ENCODE results near the gene TMEM245. TPM values are rescaled to one million over a fixed set of nuclear protein-coding genes. Genes with fewer than 3 reads are reported as not detected.

The TMEM245 gene
- total and polyA plus RNA-seq, 3 experiments from 2014 or later, result 24.4 to 35.2 (median 34.4) TPM

GRCh38 chr9:109026306-109026705 is 93.4 kb downstream of the TMEM245 start:
- H3K27me3 Mint-ChIP-seq, result no peaks in the 10 kb centered on the region
- CTCF ChIA-PET, result no interaction called here
- POLR2A ChIA-PET, result no interaction called here
- Histone ChIP-seq H3K9me3 (ENCODE audit: low read length) (no peaks in the 10 kb centered on the region), H3K36me3 (ENCODE audit: insufficient read depth, low read length) (no peaks in the 10 kb centered on the region), H3K27ac (ENCODE audit: low read depth, low read length) (no peak overlapping the region), H3K4me3 (ENCODE audit: low read length) (no peak overlapping the region), H3K27me3 (ENCODE audit: insufficient read depth, low read length, poor library complexity, severe bottlenecking) (no peaks in the 10 kb centered on the region), H3K4me1 (ENCODE audit: insufficient read depth, low read length) (no peaks in the 10 kb centered on the region)
- H3K27ac Mint-ChIP-seq, result peak overlapping the region in 3 of 8 donors; percentile 14 to 47 (median 43)
- peaks cover 0 to 82% (median 8%) of the 10 kb centered on the region in 3 donors for H3K36me3 Mint-ChIP-seq
- H3K4me3 Mint-ChIP-seq, result no peak overlapping the region
- H3K9me3 Mint-ChIP-seq, result no peaks in the 10 kb centered on the region
- no peak for DNase-seq
- H3K4me1 Mint-ChIP-seq, result peaks cover 15 to 23% (median 22%) of the 10 kb centered on the region in 3 donors

GRCh38 chr9:109022873-109023272 is 96.9 kb downstream of the TMEM245 start:
- ChIA-PET POLR2A (no interaction called here), CTCF (interaction anchor here (1.8 kb wide), 1 partner anchor 9 kb away, joined by 5 read pairs; the partner anchor contains the start of gene CTNNAL1)
- Mint-ChIP-seq H3K27ac (peak overlapping the region in 4 of 8 donors; percentile 12 to 50 (median 29)), H3K4me3 (no peak overlapping the region), H3K4me1 (peaks cover 14 to 18% (median 18%) of the 10 kb centered on the region in 3 donors), H3K36me3 (peaks cover 0 to 77% (median 18%) of the 10 kb centered on the region in 3 donors), H3K27me3 (no peaks in the 10 kb centered on the region), H3K9me3 (no peaks in the 10 kb centered on the region)
- Histone ChIP-seq H3K27me3 (ENCODE audit: insufficient read depth, low read length, poor library complexity, severe bottlenecking) (no peaks in the 10 kb centered on the region), H3K4me1 (ENCODE audit: insufficient read depth, low read length) (no peaks in the 10 kb centered on the region), H3K27ac (ENCODE audit: low read depth, low read length) (no peak overlapping the region), H3K4me3 (ENCODE audit: low read length) (no peak overlapping the region), H3K36me3 (ENCODE audit: insufficient read depth, low read length) (no peaks in the 10 kb centered on the region), H3K9me3 (ENCODE audit: low read length) (no peaks in the 10 kb centered on the region)
- no peak for DNase-seq

- Histone ChIP-seq H3K27me3 (ENCODE audit: insufficient read depth, low read length, poor library complexity, severe bottlenecking) (no peaks in the 10 kb centered on the region), H3K36me3 (ENCODE audit: insufficient read depth, low read length) (no peaks in the 10 kb centered on the region), H3K27ac (ENCODE audit: low read depth, low read length) (no peak overlapping the region), H3K4me3 (ENCODE audit: low read length) (no peak overlapping the region), H3K9me3 (ENCODE audit: low read length) (no peaks in the 10 kb centered on the region), H3K4me1 (ENCODE audit: insufficient read depth, low read length) (no peaks in the 10 kb centered on the region)
- DNase-seq, result no peak
- Mint-ChIP-seq H3K36me3 (peaks cover 0 to 58% (median 14%) of the 10 kb centered on the region in 3 donors), H3K27me3 (no peaks in the 10 kb centered on the region), H3K9me3 (no peaks in the 10 kb centered on the region), H3K4me1 (peaks cover 3 to 10% (median 5%) of the 10 kb centered on the region in 3 donors), H3K27ac (peak overlapping the region in 5 of 8 donors; percentile 38 to 91 (median 73)), H3K4me3 (no peak overlapping the region)
- POLR2A ChIA-PET, result interaction anchor here (0.6 kb wide), 1 partner anchor 21 kb away, joined by 3 read pairs; no protein-coding TSS in a partner anchor
- CTCF ChIA-PET, result no interaction called here
Observed at GRCh38 chr9:109020581-109021511, 98.9 kb downstream of the TMEM245 start.

- peaks cover 0 to 10% (median 3%) of the 10 kb centered on the region in 3 donors for H3K4me1 Mint-ChIP-seq
- no peak overlapping the region for H3K27ac Mint-ChIP-seq
- Histone ChIP-seq H3K27me3 (ENCODE audit: insufficient read depth, low read length, poor library complexity, severe bottlenecking) (no peaks in the 10 kb centered on the region), H3K27ac (ENCODE audit: low read depth, low read length) (no peak overlapping the region), H3K4me3 (ENCODE audit: low read length) (no peak overlapping the region), H3K9me3 (ENCODE audit: low read length) (no peaks in the 10 kb centered on the region), H3K36me3 (ENCODE audit: insufficient read depth, low read length) (no peaks in the 10 kb centered on the region), H3K4me1 (ENCODE audit: insufficient read depth, low read length) (no peaks in the 10 kb centered on the region)
- no peaks in the 10 kb centered on the region for H3K27me3 Mint-ChIP-seq
- no peak overlapping the region for H3K4me3 Mint-ChIP-seq
- ChIA-PET CTCF (no interaction called here), POLR2A (no interaction called here)
- no peaks in the 10 kb centered on the region for H3K9me3 Mint-ChIP-seq
- DNase-seq, result no peak
- H3K36me3 Mint-ChIP-seq, result peaks cover 0 to 52% (median 14%) of the 10 kb centered on the region in 3 donors
Observed at GRCh38 chr9:109020113-109020512, 99.6 kb downstream of the TMEM245 start.

GRCh38 chr9:109019420-109019819 is 100.3 kb downstream of the TMEM245 start:
- Histone ChIP-seq H3K4me3 (ENCODE audit: low read length) (no peak overlapping the region), H3K4me1 (ENCODE audit: insufficient read depth, low read length) (no peaks in the 10 kb centered on the region), H3K27ac (ENCODE audit: low read depth, low read length) (no peak overlapping the region), H3K9me3 (ENCODE audit: low read length) (no peaks in the 10 kb centered on the region), H3K36me3 (ENCODE audit: insufficient read depth, low read length) (no peaks in the 10 kb centered on the region), H3K27me3 (ENCODE audit: insufficient read depth, low read length, poor library complexity, severe bottlenecking) (no peaks in the 10 kb centered on the region)
- ChIA-PET POLR2A (no interaction called here), CTCF (no interaction called here)
- no peak for DNase-seq
- peaks cover 0 to 8% (median 1%) of the 10 kb centered on the region in 3 donors for H3K4me1 Mint-ChIP-seq
- H3K27me3 Mint-ChIP-seq, result no peaks in the 10 kb centered on the region
- no peaks in the 10 kb centered on the region for H3K9me3 Mint-ChIP-seq
- H3K4me3 Mint-ChIP-seq, result no peak overlapping the region
- peaks cover 0 to 45% (median 14%) of the 10 kb centered on the region in 3 donors for H3K36me3 Mint-ChIP-seq
- H3K27ac Mint-ChIP-seq, result no peak overlapping the region

- Mint-ChIP-seq H3K4me1 (peaks cover 8 to 11% (median 9%) of the 10 kb centered on the region in 3 donors), H3K9me3 (no peaks in the 10 kb centered on the region), H3K4me3 (peak overlapping the region in 1 of 7 donors; percentile 36), H3K36me3 (peaks cover 0 to 34% (median 14%) of the 10 kb centered on the region in 3 donors), H3K27me3 (no peaks in the 10 kb centered on the region), H3K27ac (peak overlapping the region in 2 of 8 donors; percentile 1 to 41)
- no peak overlapping the region for H3K4me3 ChIP-seq (ENCODE audit: low read length)
- CTCF ChIA-PET, result no interaction called here
- POLR2A ChIA-PET, result no interaction called here
- no peaks in the 10 kb centered on the region for H3K27me3 ChIP-seq (ENCODE audit: insufficient read depth, low read length, poor library complexity, severe bottlenecking)
- H3K9me3 ChIP-seq (ENCODE audit: low read length), result no peaks in the 10 kb centered on the region
- no peaks in the 10 kb centered on the region for H3K36me3 ChIP-seq (ENCODE audit: insufficient read depth, low read length)
- no peak overlapping the region for H3K27ac ChIP-seq (ENCODE audit: low read depth, low read length)
- peaks cover 3% of the 10 kb centered on the region for H3K4me1 ChIP-seq (ENCODE audit: insufficient read depth, low read length)
- no peak for DNase-seq
Observed at GRCh38 chr9:109017493-109017892, 102.3 kb downstream of the TMEM245 start.

- Histone ChIP-seq H3K4me1 (ENCODE audit: insufficient read depth, low read length) (peaks cover 8% of the 10 kb centered on the region), H3K9me3 (ENCODE audit: low read length) (no peaks in the 10 kb centered on the region), H3K27ac (ENCODE audit: low read depth, low read length) (no peak overlapping the region), H3K36me3 (ENCODE audit: insufficient read depth, low read length) (no peaks in the 10 kb centered on the region), H3K27me3 (ENCODE audit: insufficient read depth, low read length, poor library complexity, severe bottlenecking) (no peaks in the 10 kb centered on the region), H3K4me3 (ENCODE audit: low read length) (no peak overlapping the region)
- H3K4me3 Mint-ChIP-seq, result no peak overlapping the region
- CTCF ChIA-PET, result no interaction called here
- H3K27me3 Mint-ChIP-seq, result no peaks in the 10 kb centered on the region
- peak overlapping the region in 1 of 8 donors; percentile 44 for H3K27ac Mint-ChIP-seq
- H3K36me3 Mint-ChIP-seq, result peaks cover 0 to 32% (median 14%) of the 10 kb centered on the region in 3 donors
- H3K9me3 Mint-ChIP-seq, result no peaks in the 10 kb centered on the region
- POLR2A ChIA-PET, result no interaction called here
- H3K4me1 Mint-ChIP-seq, result peaks cover 10 to 15% (median 13%) of the 10 kb centered on the region in 3 donors
- DNase-seq, result no peak
Observed at GRCh38 chr9:109017061-109017460, 102.7 kb downstream of the TMEM245 start.

GRCh38 chr9:109016132-109016531 is 103.6 kb downstream of the TMEM245 start:
- Mint-ChIP-seq H3K4me1 (peaks cover 17 to 25% (median 20%) of the 10 kb centered on the region in 3 donors), H3K27ac (peak overlapping the region in 7 of 8 donors; percentile 20 to 59 (median 44))
- no peak for DNase-seq

More at GRCh38 chr9:109016132-109016531, 103.6 kb downstream of the TMEM245 start:
- Histone ChIP-seq H3K36me3 (ENCODE audit: insufficient read depth, low read length) (no peaks in the 10 kb centered on the region), H3K4me3 (ENCODE audit: low read length) (no peak overlapping the region), H3K9me3 (ENCODE audit: low read length) (no peaks in the 10 kb centered on the region), H3K27me3 (ENCODE audit: insufficient read depth, low read length, poor library complexity, severe bottlenecking) (no peaks in the 10 kb centered on the region), H3K4me1 (ENCODE audit: insufficient read depth, low read length) (peaks cover 17% of the 10 kb centered on the region), H3K27ac (ENCODE audit: low read depth, low read length) (no peak overlapping the region)
- ChIA-PET CTCF (no interaction called here), POLR2A (no interaction called here)
- H3K9me3 Mint-ChIP-seq, result no peaks in the 10 kb centered on the region
- no peak overlapping the region for H3K4me3 Mint-ChIP-seq
- H3K36me3 Mint-ChIP-seq, result peaks cover 0 to 29% (median 14%) of the 10 kb centered on the region in 3 donors
- no peaks in the 10 kb centered on the region for H3K27me3 Mint-ChIP-seq
